SJCRH30 (cell line): ENCODE data around the gene ZNF407. TPM values are rescaled to one million over a fixed set of nuclear protein-coding genes. Genes with fewer than 3 reads are reported as not detected.

ENCODE experiments used
- DNase-seq, 2 experiments: peaks; one replicate each; pipeline ENCODE4 v3.0.0-alpha.2; 2015 to 2020
- H3K27ac ChIP-seq: fragments of 250-450 bp; sonication (Bioruptor Pico); 2 replicates; pipeline ENCODE4 v1.5.1; 2020; ENCODE audit warnings: mild to moderate bottlenecking, moderate library complexity
- H3K27me3 ChIP-seq: fragments of 250-450 bp; sonication (Bioruptor Pico); 2 replicates; pipeline ENCODE4 v1.5.1; 2020; ENCODE audit warnings: mild to moderate bottlenecking, moderate library complexity
- H3K36me3 ChIP-seq: fragments of 250-450 bp; sonication (Bioruptor Pico); 2 replicates; pipeline ENCODE4 v1.5.1; 2020; ENCODE audit warnings: mild to moderate bottlenecking, moderate library complexity
- H3K4me1 ChIP-seq: fragments of 250-450 bp; sonication (Bioruptor Pico); 2 replicates; pipeline ENCODE4 v1.5.1; 2020; ENCODE audit warnings: mild to moderate bottlenecking, moderate library complexity
- H3K4me3 ChIP-seq: fragments of 250-450 bp; sonication (Bioruptor Pico); 2 replicates; pipeline ENCODE4 v1.5.1; 2020; ENCODE audit warnings: mild to moderate bottlenecking, moderate library complexity
- H3K9me3 ChIP-seq: fragments of 250-450 bp; sonication (Bioruptor Pico); replicated peaks from 2 replicates; pipeline ENCODE4 v1.5.1; 2020; ENCODE audit warnings: mild to moderate bottlenecking, moderate library complexity
- total RNA-seq: library from RNA; depleted of rRNA; stranded (reverse); fragments of >200 nt; shearing (Covaris generic); gene quantifications from 2 replicates; pipeline ENCODE4 v1.2.3, GENCODE V29; 2014

ZNF407 gene
- total RNA-seq, 1 experiment from 2014 or later: 9.5 TPM

- Histone ChIP-seq H3K27ac (no peak overlapping the region), H3K27me3 (no peaks in the 10 kb centered on the region), H3K36me3 (no peaks in the 10 kb centered on the region), H3K9me3 (no peaks in the 10 kb centered on the region), H3K4me3 (no peak overlapping the region), H3K4me1 (no peaks in the 10 kb centered on the region)
- peak in 1 of 2 experiments; percentile 4 for DNase-seq
These were observed 133.4 kb downstream of the ZNF407 start for GRCh38 chr18:74731097-74731496.

GRCh38 chr18:74732380-74732779 is 134.7 kb downstream of the ZNF407 start:
- no peak overlapping the region for H3K27ac ChIP-seq

GRCh38 chr18:74733598-74733997 is 135.9 kb downstream of the ZNF407 start:
- no peaks in the 10 kb centered on the region for H3K36me3 ChIP-seq
- H3K4me1 ChIP-seq: no peaks in the 10 kb centered on the region
- H3K4me3 ChIP-seq: no peak overlapping the region
- H3K9me3 ChIP-seq: no peaks in the 10 kb centered on the region
- H3K27me3 ChIP-seq: no peaks in the 10 kb centered on the region
- DNase-seq: no peak
- no peak overlapping the region for H3K27ac ChIP-seq

More at GRCh38 chr18:74732380-74732779, 134.7 kb downstream of the ZNF407 start:
- no peaks in the 10 kb centered on the region for H3K9me3 ChIP-seq
- H3K4me3 ChIP-seq: no peak overlapping the region
- no peaks in the 10 kb centered on the region for H3K36me3 ChIP-seq
- H3K4me1 ChIP-seq: no peaks in the 10 kb centered on the region
- H3K27me3 ChIP-seq: no peaks in the 10 kb centered on the region
- no peak for DNase-seq

- Histone ChIP-seq H3K9me3 (no peaks in the 10 kb centered on the region), H3K4me3 (no peak overlapping the region), H3K27me3 (no peaks in the 10 kb centered on the region), H3K4me1 (no peaks in the 10 kb centered on the region), H3K27ac (no peak overlapping the region), H3K36me3 (no peaks in the 10 kb centered on the region)
- DNase-seq: no peak
These were observed 136.4 kb downstream of the ZNF407 start for GRCh38 chr18:74734013-74734444.

- H3K9me3 ChIP-seq: no peaks in the 10 kb centered on the region
- DNase-seq: no peak
- H3K36me3 ChIP-seq: no peaks in the 10 kb centered on the region
- H3K4me3 ChIP-seq: no peak overlapping the region
- H3K4me1 ChIP-seq: no peaks in the 10 kb centered on the region
- no peak overlapping the region for H3K27ac ChIP-seq
- no peaks in the 10 kb centered on the region for H3K27me3 ChIP-seq
These were observed 142.3 kb downstream of the ZNF407 start for GRCh38 chr18:74739926-74740325.

GRCh38 chr18:74742573-74743243 is 145.0 kb downstream of the ZNF407 start:
- DNase-seq: no peak
- no peaks in the 10 kb centered on the region for H3K9me3 ChIP-seq
- H3K27me3 ChIP-seq: no peaks in the 10 kb centered on the region
- no peaks in the 10 kb centered on the region for H3K4me1 ChIP-seq
- H3K36me3 ChIP-seq: no peaks in the 10 kb centered on the region
- H3K27ac ChIP-seq: no peak overlapping the region
- H3K4me3 ChIP-seq: no peak overlapping the region

- Histone ChIP-seq H3K4me3 (no peak overlapping the region), H3K9me3 (no peaks in the 10 kb centered on the region), H3K36me3 (no peaks in the 10 kb centered on the region), H3K27me3 (no peaks in the 10 kb centered on the region), H3K27ac (no peak overlapping the region), H3K4me1 (no peaks in the 10 kb centered on the region)
- DNase-seq: no peak
These were observed 148.1 kb downstream of the ZNF407 start for GRCh38 chr18:74745633-74746403.

GRCh38 chr18:74748809-74749208 is 151.1 kb downstream of the ZNF407 start:
- Histone ChIP-seq H3K4me3 (no peak overlapping the region), H3K4me1 (no peaks in the 10 kb centered on the region), H3K27me3 (no peaks in the 10 kb centered on the region), H3K36me3 (no peaks in the 10 kb centered on the region), H3K9me3 (no peaks in the 10 kb centered on the region), H3K27ac (no peak overlapping the region)
- DNase-seq: peak in 1 of 2 experiments; percentile 5

- H3K36me3 ChIP-seq: no peaks in the 10 kb centered on the region
- H3K4me1 ChIP-seq: no peaks in the 10 kb centered on the region
- DNase-seq: no peak
- H3K27me3 ChIP-seq: no peaks in the 10 kb centered on the region
- H3K4me3 ChIP-seq: no peak overlapping the region
- H3K27ac ChIP-seq: no peak overlapping the region
- no peaks in the 10 kb centered on the region for H3K9me3 ChIP-seq
These were observed 161.3 kb downstream of the ZNF407 start for GRCh38 chr18:74758995-74759394.

- DNase-seq: no peak
- Histone ChIP-seq H3K4me3 (no peak overlapping the region), H3K36me3 (no peaks in the 10 kb centered on the region), H3K27me3 (no peaks in the 10 kb centered on the region), H3K27ac (no peak overlapping the region), H3K9me3 (no peaks in the 10 kb centered on the region), H3K4me1 (no peaks in the 10 kb centered on the region)
These were observed 162.4 kb downstream of the ZNF407 start for GRCh38 chr18:74760026-74760425.

GRCh38 chr18:74760436-74760835 is 162.8 kb downstream of the ZNF407 start:
- no peak for DNase-seq
- Histone ChIP-seq H3K36me3 (no peaks in the 10 kb centered on the region), H3K4me1 (no peaks in the 10 kb centered on the region), H3K27ac (no peak overlapping the region), H3K27me3 (no peaks in the 10 kb centered on the region), H3K9me3 (no peaks in the 10 kb centered on the region), H3K4me3 (no peak overlapping the region)

- Histone ChIP-seq H3K27me3 (no peaks in the 10 kb centered on the region), H3K36me3 (no peaks in the 10 kb centered on the region), H3K4me1 (no peaks in the 10 kb centered on the region), H3K9me3 (no peaks in the 10 kb centered on the region), H3K4me3 (no peak overlapping the region), H3K27ac (no peak overlapping the region)
- DNase-seq: no peak
These were observed 168.6 kb downstream of the ZNF407 start for GRCh38 chr18:74766251-74766650.

- no peak for DNase-seq
- no peak overlapping the region for H3K4me3 ChIP-seq
- H3K27ac ChIP-seq: no peak overlapping the region
- no peaks in the 10 kb centered on the region for H3K27me3 ChIP-seq
- no peaks in the 10 kb centered on the region for H3K36me3 ChIP-seq
- H3K4me1 ChIP-seq: no peaks in the 10 kb centered on the region
- no peaks in the 10 kb centered on the region for H3K9me3 ChIP-seq
These were observed 170.4 kb downstream of the ZNF407 start for GRCh38 chr18:74768096-74768495.

GRCh38 chr18:74773171-74773624 is 175.5 kb downstream of the ZNF407 start:
- DNase-seq: no peak
- H3K27ac ChIP-seq: no peak overlapping the region
- H3K4me1 ChIP-seq: no peaks in the 10 kb centered on the region
- no peak overlapping the region for H3K4me3 ChIP-seq
- H3K27me3 ChIP-seq: no peaks in the 10 kb centered on the region
- no peaks in the 10 kb centered on the region for H3K9me3 ChIP-seq
- no peaks in the 10 kb centered on the region for H3K36me3 ChIP-seq

GRCh38 chr18:74774486-74774885 is 176.8 kb downstream of the ZNF407 start:
- no peaks in the 10 kb centered on the region for H3K27me3 ChIP-seq
- H3K4me3 ChIP-seq: no peak overlapping the region
- no peaks in the 10 kb centered on the region for H3K36me3 ChIP-seq
- H3K27ac ChIP-seq: no peak overlapping the region
- no peaks in the 10 kb centered on the region for H3K9me3 ChIP-seq
- no peaks in the 10 kb centered on the region for H3K4me1 ChIP-seq
- DNase-seq: no peak
